AG09309 (cell line): ENCODE measurements around the gene PSTPIP1.

Experiments
- DNase-seq: peaks from one replicate; pipeline ENCODE4 v3.0.0-alpha.2; 2010; ENCODE audit warnings: low read depth
- H3K4me3 ChIP-seq: 2 replicates; pipeline ENCODE4 v1.5.1; 2011; ENCODE audit warnings: mild to moderate bottlenecking, low read depth, low read length, moderate library complexity; ENCODE audit not compliant: control insufficient read depth
- TF ChIP-seq, protein P1 (sequence below): IDR thresholded peaks from 2 replicates; pipeline ENCODE4 v1.5.1; 2011; ENCODE audit warnings: mild to moderate bottlenecking, low read depth, low read length, inconsistent platforms; ENCODE audit not compliant: insufficient read depth, control insufficient read depth; ENCODE audit errors: missing control alignments

The PSTPIP1 gene

DNA sequence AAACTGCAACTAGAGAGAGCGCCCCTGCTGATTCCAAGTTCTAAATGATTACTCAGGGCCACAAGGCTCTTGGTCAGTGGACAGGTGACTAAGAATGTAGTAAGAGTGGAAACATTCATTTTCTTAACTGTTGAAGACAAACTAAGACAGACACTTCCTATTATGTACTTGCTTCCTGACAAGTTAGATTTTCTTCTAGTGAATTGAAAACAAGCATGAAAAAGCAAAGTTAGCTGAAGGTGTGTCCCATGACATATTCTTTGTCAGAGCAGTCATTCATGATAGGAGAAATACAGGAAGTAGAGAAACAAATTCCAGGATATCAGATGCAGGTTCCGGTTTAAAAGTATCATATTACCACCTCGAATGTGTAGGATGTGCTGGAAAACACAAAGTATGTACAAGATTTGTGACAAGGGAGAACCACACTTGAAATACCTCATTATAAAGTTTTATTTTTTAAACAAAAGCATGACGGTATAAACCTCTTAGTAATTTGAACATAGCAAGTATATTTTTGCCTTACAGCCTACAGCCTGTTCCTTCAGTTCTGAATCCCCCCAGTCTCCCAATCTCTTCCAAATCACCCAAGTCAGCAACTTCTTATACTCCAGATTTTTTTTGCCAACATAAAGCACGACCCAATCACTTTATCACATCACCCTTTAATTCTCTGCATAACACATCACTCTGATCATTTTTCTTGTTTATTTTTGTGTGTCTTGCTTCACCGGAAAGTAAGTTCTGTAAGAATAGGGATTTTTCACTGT lies 69.8 kb downstream of the PSTPIP1 start:
- no peak overlapping the region for H3K4me3 ChIP-seq
- DNase-seq, result no peak
- TF ChIP-seq, protein P1, sequence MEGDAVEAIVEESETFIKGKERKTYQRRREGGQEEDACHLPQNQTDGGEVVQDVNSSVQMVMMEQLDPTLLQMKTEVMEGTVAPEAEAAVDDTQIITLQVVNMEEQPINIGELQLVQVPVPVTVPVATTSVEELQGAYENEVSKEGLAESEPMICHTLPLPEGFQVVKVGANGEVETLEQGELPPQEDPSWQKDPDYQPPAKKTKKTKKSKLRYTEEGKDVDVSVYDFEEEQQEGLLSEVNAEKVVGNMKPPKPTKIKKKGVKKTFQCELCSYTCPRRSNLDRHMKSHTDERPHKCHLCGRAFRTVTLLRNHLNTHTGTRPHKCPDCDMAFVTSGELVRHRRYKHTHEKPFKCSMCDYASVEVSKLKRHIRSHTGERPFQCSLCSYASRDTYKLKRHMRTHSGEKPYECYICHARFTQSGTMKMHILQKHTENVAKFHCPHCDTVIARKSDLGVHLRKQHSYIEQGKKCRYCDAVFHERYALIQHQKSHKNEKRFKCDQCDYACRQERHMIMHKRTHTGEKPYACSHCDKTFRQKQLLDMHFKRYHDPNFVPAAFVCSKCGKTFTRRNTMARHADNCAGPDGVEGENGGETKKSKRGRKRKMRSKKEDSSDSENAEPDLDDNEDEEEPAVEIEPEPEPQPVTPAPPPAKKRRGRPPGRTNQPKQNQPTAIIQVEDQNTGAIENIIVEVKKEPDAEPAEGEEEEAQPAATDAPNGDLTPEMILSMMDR, result no peak

GRCh38 chr15:77066971-77067690 lies 72.2 kb downstream of the PSTPIP1 start:
- TF ChIP-seq, protein P1, result no peak
- no peak for DNase-seq
- H3K4me3 ChIP-seq, result no peak overlapping the region

- H3K4me3 ChIP-seq, result no peak overlapping the region
- TF ChIP-seq, protein P1, result no peak
- no peak for DNase-seq
Observed at GRCh38 chr15:77067691-77068367, 72.9 kb downstream of the PSTPIP1 start.

- no peak overlapping the region for H3K4me3 ChIP-seq
- no peak for DNase-seq
- TF ChIP-seq, protein P1, result no peak
Observed at GRCh38 chr15:77068633-77069032, 73.7 kb downstream of the PSTPIP1 start.

DNA sequence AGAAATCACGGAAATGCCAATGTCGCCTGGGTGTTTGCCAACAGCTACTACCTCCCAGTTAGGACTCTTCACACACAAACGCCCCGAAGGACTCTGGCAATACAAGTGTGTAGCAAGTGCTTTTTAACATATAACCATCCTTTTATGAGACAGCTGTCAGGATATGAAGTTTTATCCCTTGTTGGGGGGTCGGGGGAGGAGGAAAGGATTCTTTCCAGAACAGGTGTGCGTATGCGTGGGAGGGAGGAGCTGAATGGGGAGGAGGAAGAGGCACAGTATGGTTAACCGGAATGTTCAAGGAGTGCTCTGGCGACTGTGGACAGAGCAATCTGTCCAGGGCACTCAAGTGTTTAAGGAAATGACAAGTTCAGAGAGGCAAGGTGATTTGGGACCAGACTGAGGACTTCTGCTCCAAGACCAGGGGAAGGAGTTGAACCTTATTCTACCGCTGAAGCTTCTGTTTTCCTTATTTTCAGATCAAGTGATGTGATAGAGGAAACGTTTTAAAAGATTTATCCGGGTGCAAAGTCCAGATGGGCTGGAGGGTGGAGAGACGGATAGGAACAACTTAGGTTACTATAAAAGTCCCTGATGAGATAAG lies 74.7 kb downstream of the PSTPIP1 start:
- TF ChIP-seq, protein P1, result no peak
- H3K4me3 ChIP-seq, result peak overlapping the region; percentile 76
- DNase-seq, result no peak

GRCh38 chr15:77070180-77070494 lies 75.2 kb downstream of the PSTPIP1 start:
- no peak for DNase-seq
- TF ChIP-seq, protein P1, result no peak
- H3K4me3 ChIP-seq, result peak overlapping the region; percentile 76
